Thymus (tissue), 11 donors: ENCODE data around the gene HSD17B4. TPM values are rescaled to one million over a fixed set of nuclear protein-coding genes. Genes with fewer than 3 reads are reported as not detected.
"Not testable (repeated sequence)": the region's sequence is repeated elsewhere in the genome, so short reads cannot be mapped to it uniquely, and the experiment has no call there.

ENCODE experiments used
- DNase-seq, 9 donors: peaks; one replicate each; pipeline ENCODE4 v3.0.0-alpha.2; 2013; ENCODE audit warnings: low spot score in 9 of 9, low read depth in 6 of 9, missing footprints in 1 of 9
- H3K27ac ChIP-seq, 2 donors: one replicate each; pipeline ENCODE4 v1.5.1; 2013; ENCODE audit warnings: control low read depth in 1 of 2, low read depth in 1 of 2, low read length in 1 of 2, mild to moderate bottlenecking in 1 of 2, moderate library complexity in 1 of 2
- H3K27me3 ChIP-seq, 2 donors: one replicate each; pipeline ENCODE4 v1.5.1; 2013; ENCODE audit warnings: low read length in 1 of 2; ENCODE audit not compliant: control insufficient read depth in 2 of 2, insufficient read depth in 1 of 2
- H3K36me3 ChIP-seq, 2 donors: one replicate each; pipeline ENCODE4 v1.5.1; 2013; ENCODE audit warnings: low read length in 1 of 2, mild to moderate bottlenecking in 1 of 2, moderate library complexity in 1 of 2; ENCODE audit not compliant: control insufficient read depth in 2 of 2, insufficient read depth in 2 of 2
- H3K4me1 ChIP-seq, 2 donors: one replicate each; pipeline ENCODE4 v1.5.1; 2013; ENCODE audit warnings: low read length in 2 of 2; ENCODE audit not compliant: control insufficient read depth in 2 of 2, insufficient read depth in 2 of 2
- H3K4me3 ChIP-seq, 2 donors: one replicate each; pipeline ENCODE4 v1.5.1; 2013; ENCODE audit warnings: low read length in 2 of 2, control low read depth in 1 of 2, mild to moderate bottlenecking in 1 of 2
- H3K9me3 ChIP-seq, 2 donors: one replicate each; pipeline ENCODE4 v1.5.1; 2013; ENCODE audit warnings: low read length in 1 of 2, mild to moderate bottlenecking in 1 of 2; ENCODE audit not compliant: control insufficient read depth in 2 of 2, insufficient read depth in 1 of 2
- WGBS: extraction: QIAGEN DNeasy Blood & Tissue Kit; methylation state at CpG from one replicate; pipeline ENCODE4 v1.1.7; 2013; 5-methylcytosine and 5-hydroxymethylcytosine counted together
- polyA plus RNA-seq: library from polyadenylated mRNA; stranded (reverse); fragments of 200-250 nt; gene quantifications from one replicate; pipeline ENCODE4 v1.2.3, GENCODE V29; 2013
- total RNA-seq: library from RNA; stranded (reverse); fragments of 120-200 nt; gene quantifications from one replicate; pipeline ENCODE4 v1.2.4, GENCODE V29; 2013
- donor health status: healthy.

Gene HSD17B4
- total and polyA plus RNA-seq, 2 donors, result 97.6 to 178 TPM

DNA sequence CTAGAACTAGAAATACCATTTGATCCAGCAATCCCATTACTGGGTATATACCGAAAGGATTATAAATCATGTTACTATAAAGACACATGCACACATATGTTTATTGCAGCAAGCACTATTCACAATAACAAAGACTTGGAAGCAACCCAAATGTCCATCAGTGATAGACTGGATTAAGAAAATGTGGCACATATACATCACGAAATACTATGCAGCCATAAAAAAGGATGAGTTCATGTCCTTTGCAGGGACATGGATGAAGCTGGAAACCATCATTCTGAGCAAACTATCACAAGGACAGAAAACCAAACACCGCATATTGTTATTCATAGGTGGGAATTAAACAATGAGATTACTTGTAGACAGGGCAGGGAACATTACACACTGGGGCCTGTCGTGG lies 7.7 kb upstream of the HSD17B4 start:
- 97% methylated on average over 4 of the region's 4 CpGs for whole genome bisulfite sequencing
- not testable (repeated sequence) for DNase-seq, H3K27ac ChIP-seq, H3K4me1 ChIP-seq, H3K9me3 ChIP-seq, H3K27me3 ChIP-seq, H3K4me3 ChIP-seq, H3K36me3 ChIP-seq

DNA sequence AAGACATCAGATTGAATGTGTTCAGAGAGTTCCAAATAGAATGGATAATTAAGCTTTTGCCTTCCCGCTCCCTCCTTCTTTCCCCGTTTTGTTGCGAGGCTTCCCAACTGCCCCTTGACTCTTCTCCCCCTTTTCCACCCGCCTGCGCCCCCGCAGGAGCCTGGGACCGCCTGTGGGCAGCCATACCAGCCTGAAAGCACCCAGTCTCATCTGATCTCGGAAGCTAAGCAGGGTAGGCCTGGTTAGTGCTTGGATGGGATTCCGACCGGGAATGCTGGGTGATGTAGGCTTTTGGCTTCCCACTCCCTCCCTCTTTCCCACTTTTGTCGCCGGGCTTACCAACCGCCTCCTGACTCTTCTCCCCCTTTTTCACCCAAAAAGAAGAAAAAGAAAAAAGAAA lies 6.8 kb upstream of the HSD17B4 start:
- H3K4me1 ChIP-seq, result no peaks in the 10 kb centered on the region
- no peak overlapping the region for H3K4me3 ChIP-seq
- WGBS, result 96% methylated on average over 13 of the region's 13 CpGs
- H3K9me3 ChIP-seq, result peaks cover 2 to 10% of the 10 kb centered on the region in 2 donors
- no peaks in the 10 kb centered on the region for H3K27me3 ChIP-seq
- DNase-seq, result no peak
- H3K27ac ChIP-seq, result no peak overlapping the region
- H3K36me3 ChIP-seq, result no peaks in the 10 kb centered on the region

DNA sequence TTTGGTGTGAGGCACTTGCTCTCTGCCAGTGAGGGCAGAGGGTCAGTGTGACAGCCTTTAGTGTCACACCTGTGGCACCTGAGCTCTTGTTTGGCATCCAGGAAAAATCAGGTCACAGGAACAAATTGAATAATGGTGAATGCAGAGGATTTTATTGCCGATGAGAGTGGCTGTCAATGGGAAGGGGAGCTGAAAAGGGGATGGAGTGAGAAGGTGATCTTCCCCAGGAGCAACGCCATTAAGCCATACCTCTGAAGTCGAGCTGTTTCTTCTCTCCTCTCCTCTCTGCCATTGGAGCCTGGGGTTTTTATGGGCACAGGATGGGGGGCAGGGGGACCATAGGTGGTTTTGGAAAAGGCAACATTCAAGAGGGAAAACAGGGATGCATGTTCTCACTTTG lies 2.4 kb upstream of the HSD17B4 start:
- Histone ChIP-seq H3K36me3 (no peaks in the 10 kb centered on the region), H3K27ac (no peak overlapping the region), H3K4me3 (no peak overlapping the region), H3K27me3 (no peaks in the 10 kb centered on the region), H3K9me3 (peaks cover 2 to 13% of the 10 kb centered on the region in 2 donors), H3K4me1 (peaks cover 4 to 16% of the 10 kb centered on the region in 2 donors)
- no peak for DNase-seq
- WGBS, result 97% methylated on average over 3 of the region's 3 CpGs

DNA sequence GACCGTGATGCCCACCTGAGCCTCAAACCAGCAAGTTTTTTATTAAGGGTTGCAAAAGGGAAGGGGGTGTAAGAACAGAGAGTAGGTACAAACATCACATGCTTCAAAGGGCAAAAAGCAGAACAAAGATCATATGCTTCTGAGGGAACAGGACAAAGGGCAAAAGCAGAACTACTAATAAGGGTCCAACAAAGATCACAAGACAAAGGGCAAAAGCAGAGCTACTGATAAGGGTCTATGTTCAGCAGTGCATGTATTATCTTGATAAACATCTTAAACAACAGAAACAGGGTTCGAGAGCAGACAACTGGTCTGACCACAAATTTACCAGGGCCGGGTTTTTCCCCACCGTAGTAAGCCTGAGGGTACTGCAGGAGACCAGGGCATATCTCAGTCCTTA lies 1.7 kb upstream of the HSD17B4 start:
- WGBS, result 88% methylated on average over 4 of the region's 4 CpGs
- H3K27ac ChIP-seq, DNase-seq, H3K36me3 ChIP-seq, H3K27me3 ChIP-seq, H3K4me3 ChIP-seq: not testable (repeated sequence)
- peaks cover 2 to 13% of the 10 kb centered on the region in 2 donors for H3K9me3 ChIP-seq
- peaks cover 4 to 16% of the 10 kb centered on the region in 2 donors for H3K4me1 ChIP-seq

DNA sequence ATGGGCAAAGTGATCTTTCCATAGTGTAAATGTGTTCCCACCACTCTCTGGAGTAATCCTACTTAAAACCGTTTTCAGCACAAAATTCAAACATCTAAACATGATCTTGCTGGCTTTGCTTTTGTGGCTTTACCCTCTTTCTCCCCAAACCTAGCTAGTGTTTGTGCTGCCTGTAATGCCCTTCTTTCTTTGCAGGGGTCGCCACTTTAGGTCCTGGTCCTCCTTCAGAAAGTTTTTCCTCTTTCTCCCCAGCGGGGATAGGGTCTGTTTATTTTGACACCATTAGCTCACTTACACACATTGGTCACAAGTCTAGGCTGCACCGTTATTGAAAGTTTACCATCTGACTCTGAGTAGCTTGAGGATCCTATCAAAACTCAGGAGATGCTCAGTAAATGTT lies 736 bp upstream of the HSD17B4 start:
- 97% methylated on average over 4 of the region's 4 CpGs for WGBS
- no peak overlapping the region for H3K27ac ChIP-seq
- no peaks in the 10 kb centered on the region for H3K36me3 ChIP-seq
- peaks cover 2 to 13% of the 10 kb centered on the region in 2 donors for H3K9me3 ChIP-seq
- peaks cover 4 to 16% of the 10 kb centered on the region in 2 donors for H3K4me1 ChIP-seq
- H3K4me3 ChIP-seq, result no peak overlapping the region
- H3K27me3 ChIP-seq, result no peaks in the 10 kb centered on the region
- peak in 1 of 9 donors; percentile 14 for DNase-seq

DNA sequence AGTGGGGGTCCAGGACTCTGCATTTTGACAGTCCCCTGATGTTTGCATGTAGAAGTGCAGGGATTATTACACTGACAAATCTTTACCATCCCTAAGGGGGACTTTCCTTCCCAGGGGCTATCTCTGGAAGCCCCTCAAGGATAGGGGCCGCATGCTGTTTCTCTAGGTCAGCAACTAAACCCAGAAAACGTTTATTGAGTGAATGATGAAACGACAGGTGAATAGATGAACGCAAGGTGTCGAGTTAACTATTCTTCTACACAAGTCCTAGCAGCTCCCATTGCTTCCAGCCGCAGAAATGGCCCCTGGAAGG lies 281 bp upstream of the HSD17B4 start:
- H3K27ac ChIP-seq, result peak overlapping the region in 1 of 2 donors; percentile 90
- peaks cover 2 to 13% of the 10 kb centered on the region in 2 donors for H3K9me3 ChIP-seq
- 31% methylated on average over 6 of the region's 6 CpGs for WGBS

DNA sequence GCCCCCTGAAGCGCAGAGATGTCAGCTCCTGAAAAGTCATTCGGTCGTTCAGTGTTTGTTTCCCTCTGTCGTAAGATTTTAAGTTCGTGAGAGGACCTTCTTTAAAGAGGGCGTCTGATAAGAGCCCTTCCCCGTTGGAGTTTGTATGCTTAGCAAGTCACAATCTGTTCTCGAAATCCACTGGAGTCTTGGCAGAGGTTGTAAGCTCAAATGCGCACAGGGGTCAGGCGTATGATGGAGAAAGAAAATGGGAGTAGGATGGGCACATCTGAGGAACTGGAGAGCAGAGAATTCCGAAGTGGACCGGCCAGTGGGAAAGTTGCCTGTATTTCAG lies 710 bp downstream of the HSD17B4 start:
- peak overlapping the region in 1 of 2 donors; percentile 90 for H3K27ac ChIP-seq
- peak overlapping the region; percentile 76 to 78 for H3K4me3 ChIP-seq
- peaks cover 2 to 13% of the 10 kb centered on the region in 2 donors for H3K9me3 ChIP-seq
- 19% methylated on average over 12 of the region's 12 CpGs for WGBS
- H3K4me1 ChIP-seq, result peaks cover 4 to 16% of the 10 kb centered on the region in 2 donors
- no peaks in the 10 kb centered on the region for H3K27me3 ChIP-seq
- H3K36me3 ChIP-seq, result peaks cover 0 to 11% of the 10 kb centered on the region in 2 donors
- DNase-seq, result peak in 2 of 9 donors; percentile 10 to 14

More for the DNA sequence above, 281 bp upstream of the HSD17B4 start:
- peaks cover 0 to 4% of the 10 kb centered on the region in 2 donors for H3K36me3 ChIP-seq
- H3K4me1 ChIP-seq, result peaks cover 4 to 16% of the 10 kb centered on the region in 2 donors
- no peaks in the 10 kb centered on the region for H3K27me3 ChIP-seq
- H3K4me3 ChIP-seq, result peak overlapping the region; percentile 76 to 78
- DNase-seq, result no peak

DNA sequence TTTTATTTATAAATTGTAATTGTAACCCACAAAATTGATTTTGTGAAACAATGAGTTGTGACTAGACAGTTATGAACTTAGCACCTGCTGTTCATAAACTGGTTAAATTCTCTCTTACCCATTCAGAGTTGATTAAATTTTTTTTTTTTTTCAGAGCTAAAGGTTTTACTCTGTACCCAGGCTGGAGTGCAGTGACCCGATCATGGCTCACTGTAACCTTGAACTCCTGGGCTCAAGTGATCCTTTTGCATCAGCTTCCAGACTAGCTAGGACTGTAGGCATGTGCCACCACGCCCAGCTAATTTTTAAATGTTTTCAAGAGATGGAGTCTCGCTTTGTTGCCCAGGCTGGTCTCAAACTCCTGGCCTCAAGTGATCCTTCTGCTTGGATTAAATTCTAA lies 1.9 kb downstream of the HSD17B4 start:
- H3K4me3 ChIP-seq, result no peak overlapping the region
- over 99% methylated on average over 3 of the region's 3 CpGs for WGBS

DNA sequence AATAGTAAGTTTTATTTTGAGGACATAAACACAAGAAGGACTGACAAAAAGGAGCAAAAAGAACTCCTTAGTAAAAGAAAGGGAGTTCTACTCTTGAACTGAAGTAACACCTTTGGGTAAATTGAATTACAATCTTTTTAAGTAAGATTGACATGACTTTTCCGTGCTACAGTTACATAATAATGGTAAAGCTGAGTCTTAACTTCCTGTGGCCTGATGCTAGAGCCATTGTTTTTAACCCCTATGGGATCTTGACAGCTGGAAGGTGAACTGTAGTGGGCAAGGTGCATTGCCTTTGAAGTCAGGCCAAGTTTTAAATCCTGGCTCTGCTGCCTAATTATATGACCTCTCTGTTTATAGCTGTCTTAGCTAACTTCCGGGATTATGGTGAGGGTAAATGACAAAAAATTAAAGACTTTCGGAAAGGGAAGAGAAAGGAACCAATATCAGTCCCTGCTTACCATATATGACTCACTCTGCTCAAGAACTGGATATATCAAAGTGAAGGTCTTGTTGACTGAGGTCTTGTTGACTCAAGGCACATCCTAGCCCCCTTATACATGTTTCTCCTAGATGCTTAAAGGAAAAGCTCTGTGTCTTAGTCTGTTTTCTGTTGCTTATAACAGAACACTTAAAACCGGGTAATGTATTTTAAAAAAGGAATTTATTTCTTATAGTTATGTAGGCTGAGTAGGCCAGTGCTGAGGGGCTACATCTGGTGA lies 6.8 kb downstream of the HSD17B4 start:
- Histone ChIP-seq H3K27me3 (no peaks in the 10 kb centered on the region), H3K9me3 (no peaks in the 10 kb centered on the region), H3K36me3 (peaks cover 0 to 11% of the 10 kb centered on the region in 2 donors), H3K4me1 (peaks cover 0 to 5% of the 10 kb centered on the region in 2 donors), H3K4me3 (no peak overlapping the region), H3K27ac (no peak overlapping the region)
- 92% methylated on average over 4 of the region's 4 CpGs for WGBS
- no peak for DNase-seq

More for the DNA sequence above, 1.9 kb downstream of the HSD17B4 start:
- H3K27ac ChIP-seq, result no peak overlapping the region
- no peaks in the 10 kb centered on the region for H3K27me3 ChIP-seq
- no peak for DNase-seq
- peaks cover 2 to 13% of the 10 kb centered on the region in 2 donors for H3K9me3 ChIP-seq
- H3K36me3 ChIP-seq, result peaks cover 0 to 11% of the 10 kb centered on the region in 2 donors
- H3K4me1 ChIP-seq, result peaks cover 4 to 16% of the 10 kb centered on the region in 2 donors
